WTC11 (cell line): ENCODE measurements around the gene CENPA.

Source experiments
- CTCF ChIP-seq: fragments of 200-600 bp; IDR thresholded peaks from 2 replicates; pipeline ENCODE4 v1.8.0; 2022; ENCODE audit warnings: antibody characterized with exemption
- FOXJ3 ChIP-seq: sonication (generic); formaldehyde crosslinking; IDR thresholded peaks from 2 replicates; pipeline ENCODE4 v1.9.0; 2021; ENCODE audit warnings: missing genetic modification reagents, mild to moderate bottlenecking, borderline replicate concordance
- FOXP1 ChIP-seq: sonication (generic); formaldehyde crosslinking; IDR thresholded peaks from 2 replicates; pipeline ENCODE4 v1.8.0; 2022; ENCODE audit warnings: missing genetic modification reagents, mild to moderate bottlenecking, moderate library complexity, borderline replicate concordance
- HMGXB4 ChIP-seq: sonication (generic); formaldehyde crosslinking; IDR thresholded peaks from 2 replicates; pipeline ENCODE4 v1.8.1; 2023; ENCODE audit warnings: mild to moderate bottlenecking, moderate library complexity, missing genetic modification reagents
- SMAD4 ChIP-seq: sonication (generic); formaldehyde crosslinking; IDR thresholded peaks from 2 replicates; pipeline ENCODE4 v1.8.0; 2022; ENCODE audit warnings: mild to moderate bottlenecking, missing genetic modification reagents
- SP1 ChIP-seq: sonication (generic); formaldehyde crosslinking; conservative IDR thresholded peaks from 2 replicates; pipeline ENCODE4 v1.8.1; 2022; ENCODE audit warnings: missing genetic modification reagents
- TCF7 ChIP-seq: sonication (generic); formaldehyde crosslinking; IDR thresholded peaks from 2 replicates; pipeline ENCODE4 v1.8.0; 2022; ENCODE audit warnings: mild to moderate bottlenecking, low read depth, missing genetic modification reagents, moderate library complexity
- USF2 ChIP-seq: sonication (generic); formaldehyde crosslinking; IDR thresholded peaks from 2 replicates; pipeline ENCODE4 v1.8.1; 2023; ENCODE audit warnings: mild to moderate bottlenecking, missing genetic modification reagents, moderate library complexity
- ZBTB43 ChIP-seq: sonication (generic); formaldehyde crosslinking; IDR thresholded peaks from 2 replicates; pipeline ENCODE4 v1.8.1; 2023; ENCODE audit warnings: mild to moderate bottlenecking, missing genetic modification reagents
- ZNF232 ChIP-seq: sonication (generic); formaldehyde crosslinking; IDR thresholded peaks from 2 replicates; pipeline ENCODE4 v1.8.0; 2022; ENCODE audit warnings: mild to moderate bottlenecking, missing genetic modification reagents
- ZNF532 ChIP-seq: fragments of 250-450 bp; sonication (Bioruptor Pico); IDR thresholded peaks from 2 replicates; pipeline ENCODE4 v1.9.0; 2021; ENCODE audit warnings: mild to moderate bottlenecking, borderline replicate concordance

GRCh38 chr2:26782876-26783704 is 2.8 kb upstream of the CENPA start:
- TF ChIP-seq FOXP1 (CRISPR knock-in tag) = no peak
- no peak for TF ChIP-seq CTCF
- no peak for TF ChIP-seq ZBTB43 (CRISPR knock-in tag)
- TF ChIP-seq ZNF232 (CRISPR knock-in tag) = no peak
- no peak for TF ChIP-seq HMGXB4
- no peak for TF ChIP-seq SMAD4 (CRISPR knock-in tag)
- no peak for TF ChIP-seq USF2 (CRISPR knock-in tag)
- TF ChIP-seq SP1 (CRISPR knock-in tag) = no peak
- no peak for TF ChIP-seq ZNF532 (CRISPR knock-in tag)
- no peak for TF ChIP-seq TCF7 (CRISPR knock-in tag)
- no peak for TF ChIP-seq FOXJ3 (CRISPR knock-in tag)
